KBM-7 (cell line): Measurements from ENCODE around the gene HOXC13.

Source experiments
- DNase-seq: peaks from one replicate; pipeline ENCODE4 v3.0.0-alpha.2; 2015
- in situ Hi-C: fragments of 300-500 bp; cut with MboI; formaldehyde crosslinking; loops from 2 replicates; pipeline ENCODE4 v1.14.3; 2020; ENCODE audit warnings: low sequenced_read_pairs, low pct_unique_long_range_greater_than_20kb, mixed read lengths

HOXC13 gene

DNA sequence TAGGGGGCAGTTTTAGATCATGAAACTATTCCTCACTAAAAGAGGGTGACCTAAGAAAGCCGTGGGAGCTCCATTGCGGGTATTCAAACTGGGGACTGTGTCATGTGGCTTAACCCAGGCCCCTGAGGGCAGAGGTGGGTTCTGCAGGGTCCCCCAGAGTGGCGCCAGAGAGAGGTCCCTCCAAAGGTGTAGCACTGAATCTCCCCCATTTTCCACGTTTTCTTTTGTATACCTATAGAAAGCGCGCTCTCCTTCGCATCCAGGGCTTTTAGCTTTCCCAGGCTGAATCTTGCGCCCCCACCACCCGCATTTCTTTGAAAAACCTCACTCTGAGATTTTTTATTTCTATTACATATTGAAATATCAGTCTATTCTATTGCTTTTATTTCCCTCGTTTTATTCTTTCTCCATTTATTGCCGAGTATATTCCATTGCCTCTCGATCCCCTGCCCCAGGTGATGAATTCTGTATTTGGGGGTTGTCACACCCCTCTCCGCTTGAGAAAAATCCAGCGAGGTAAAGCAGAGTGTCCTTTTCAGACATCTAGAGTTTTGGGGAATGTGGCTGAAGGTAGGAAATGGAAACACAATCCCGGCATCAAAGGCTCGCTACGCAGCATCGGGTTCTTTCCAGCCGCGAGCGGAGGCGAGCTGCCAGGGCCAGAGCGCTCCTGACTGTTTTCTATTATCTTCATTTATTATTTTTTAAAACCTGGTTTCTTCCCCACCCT lies 870 bp upstream of the HOXC13 start:
- no peak for DNase-seq
- in situ Hi-C loops = no loop called here

- DNase-seq = no peak
- in situ Hi-C loops = no loop called here
These were observed 794 bp downstream of the HOXC13 start for GRCh38 chr12:53939141-53940108.

GRCh38 chr12:53940443-53941014 lies 1.9 kb downstream of the HOXC13 start:
- in situ Hi-C loops = no loop called here
- DNase-seq = no peak

DNA sequence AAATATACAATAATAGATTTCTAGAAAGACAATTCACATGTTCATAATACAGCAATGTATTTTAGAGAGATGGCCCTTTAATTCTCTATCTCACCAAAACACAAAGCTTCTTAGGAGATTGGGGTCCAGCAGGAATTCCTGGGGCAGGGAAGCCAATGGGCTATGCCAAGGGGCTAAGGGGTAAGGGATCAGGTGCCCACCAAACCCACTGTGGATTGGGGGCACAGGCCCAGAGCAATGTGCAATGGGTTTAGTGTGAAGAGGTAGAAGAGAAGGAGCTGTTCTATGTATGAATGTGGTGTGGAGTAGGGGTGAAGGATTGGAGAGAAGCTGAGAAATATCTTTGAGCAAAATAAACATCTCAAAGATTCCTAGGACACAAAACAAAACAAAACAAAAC lies 2.6 kb downstream of the HOXC13 start:
- in situ Hi-C loops = no loop called here
- DNase-seq = no peak

DNA sequence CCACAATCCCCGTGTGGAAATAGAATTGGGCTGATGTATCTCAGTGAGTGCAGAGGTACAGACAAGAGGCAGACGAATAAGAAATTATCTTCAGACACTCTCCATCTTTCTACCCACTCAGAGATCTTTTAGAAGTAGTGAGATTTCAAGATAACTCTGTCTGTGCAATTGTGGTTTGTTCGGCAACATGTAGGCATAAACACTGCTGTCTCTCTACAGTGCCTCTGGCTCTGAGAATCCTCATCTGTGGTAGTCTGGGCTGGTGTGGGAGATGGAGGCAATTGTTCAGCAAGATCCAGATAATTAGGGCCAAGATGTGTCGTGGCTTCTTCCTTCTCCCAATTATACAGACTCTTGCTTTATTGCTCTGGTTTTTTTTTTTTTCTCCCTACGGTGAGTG lies 3.1 kb downstream of the HOXC13 start:
- in situ Hi-C loops = no loop called here

DNA sequence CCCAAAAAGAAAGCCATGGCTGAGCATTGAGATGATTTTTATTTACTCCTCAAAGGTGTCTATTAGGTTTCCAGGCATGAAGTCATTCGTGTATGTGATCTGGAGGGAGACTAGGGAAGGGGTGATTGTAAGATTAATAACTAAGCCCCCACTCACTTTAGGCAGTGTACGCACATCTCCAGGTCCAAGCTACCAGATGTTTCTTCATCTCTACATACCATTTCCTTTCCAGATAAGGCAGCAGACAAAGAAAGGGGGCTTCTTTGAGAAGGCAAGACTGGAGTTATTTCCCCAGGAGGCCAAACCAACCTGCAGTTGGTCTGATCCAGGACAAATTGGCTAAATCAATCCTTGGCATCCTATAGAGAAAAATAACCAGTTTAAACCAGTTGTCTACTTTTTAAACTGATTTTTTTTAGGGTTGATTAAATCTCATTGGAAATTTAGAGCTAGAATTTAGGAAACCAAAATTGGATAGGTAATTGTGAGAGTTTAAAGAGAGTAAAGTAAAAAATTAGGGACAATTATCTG lies 3.9 kb downstream of the HOXC13 start:
- no peak for DNase-seq
- in situ Hi-C loops = no loop called here

More for the DNA sequence above, 3.1 kb downstream of the HOXC13 start:
- no peak for DNase-seq

DNA sequence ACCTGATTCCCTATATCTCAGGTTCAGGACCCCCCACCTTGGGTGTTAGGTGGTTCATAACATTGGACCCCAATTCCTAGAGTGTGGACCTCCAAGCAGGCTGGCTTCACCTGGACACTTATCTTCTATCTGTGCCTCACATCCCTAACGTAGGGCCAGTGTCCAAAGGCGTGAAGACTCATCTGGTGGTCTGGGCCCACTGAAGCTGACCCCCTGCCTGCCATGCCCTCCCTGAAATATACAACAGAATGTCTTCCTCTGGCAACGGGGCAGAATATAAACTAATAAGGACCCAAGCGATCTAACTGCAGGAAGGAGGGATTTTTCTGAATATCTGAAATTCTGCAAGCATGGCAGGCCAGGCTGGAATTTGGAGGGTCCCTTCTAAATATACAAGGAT lies 5.6 kb downstream of the HOXC13 start:
- in situ Hi-C loops = no loop called here
- no peak for DNase-seq

GRCh38 chr12:53944907-53945847 lies 6.5 kb downstream of the HOXC13 start:
- in situ Hi-C loops = no loop called here

GRCh38 chr12:53947743-53948142 lies 9.1 kb downstream of the HOXC13 start:
- in situ Hi-C loops = no loop called here
- no peak for DNase-seq

More at GRCh38 chr12:53944907-53945847, 6.5 kb downstream of the HOXC13 start:
- no peak for DNase-seq

- peak; percentile 49 for DNase-seq
- in situ Hi-C loops = no loop called here
These were observed 10.3 kb downstream of the HOXC13 start for GRCh38 chr12:53948650-53949593.

DNA sequence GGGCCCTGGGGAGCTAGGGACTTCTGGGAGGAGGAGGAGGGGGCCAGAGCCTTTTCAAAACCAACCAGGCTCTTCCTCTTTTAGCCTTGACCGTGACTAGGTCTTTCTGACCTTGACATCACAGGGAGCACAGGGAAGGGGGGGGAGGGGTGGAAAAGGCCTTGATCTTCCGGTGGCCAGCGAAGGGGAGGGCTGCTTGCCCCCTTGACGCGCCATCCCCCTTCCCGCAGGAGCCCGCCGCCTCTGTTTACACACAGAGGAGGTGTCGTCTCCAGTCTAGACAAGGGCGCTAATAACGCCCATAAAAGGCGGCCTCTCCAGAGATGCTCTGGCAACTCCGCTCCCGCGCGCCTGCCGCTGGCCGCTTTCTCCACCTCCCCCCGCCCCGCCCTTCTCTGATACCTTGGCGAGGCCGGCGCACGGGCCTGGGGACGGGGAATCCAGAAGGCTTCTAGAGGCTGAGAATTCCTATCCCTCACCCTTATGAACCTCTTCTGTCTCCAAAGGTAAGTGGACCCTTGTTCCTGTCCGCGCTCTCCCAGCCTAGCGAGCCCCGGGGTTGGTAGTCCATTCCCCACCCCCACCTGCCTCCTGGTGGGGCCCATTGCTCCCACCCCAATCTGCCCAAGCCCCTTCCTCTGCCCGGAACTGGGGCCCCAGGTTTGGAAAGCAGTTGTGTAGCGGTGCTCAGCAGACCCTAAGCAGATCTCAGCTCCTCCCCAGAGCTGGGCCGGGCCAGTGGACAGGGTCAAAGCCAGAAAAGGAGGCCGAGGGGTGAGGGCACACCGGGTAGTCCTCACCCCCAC lies 11.2 kb downstream of the HOXC13 start:
- no peak for DNase-seq
- in situ Hi-C loops = no loop called here

GRCh38 chr12:53950437-53950773 lies 11.8 kb downstream of the HOXC13 start:
- in situ Hi-C loops = no loop called here
- DNase-seq = no peak

DNA sequence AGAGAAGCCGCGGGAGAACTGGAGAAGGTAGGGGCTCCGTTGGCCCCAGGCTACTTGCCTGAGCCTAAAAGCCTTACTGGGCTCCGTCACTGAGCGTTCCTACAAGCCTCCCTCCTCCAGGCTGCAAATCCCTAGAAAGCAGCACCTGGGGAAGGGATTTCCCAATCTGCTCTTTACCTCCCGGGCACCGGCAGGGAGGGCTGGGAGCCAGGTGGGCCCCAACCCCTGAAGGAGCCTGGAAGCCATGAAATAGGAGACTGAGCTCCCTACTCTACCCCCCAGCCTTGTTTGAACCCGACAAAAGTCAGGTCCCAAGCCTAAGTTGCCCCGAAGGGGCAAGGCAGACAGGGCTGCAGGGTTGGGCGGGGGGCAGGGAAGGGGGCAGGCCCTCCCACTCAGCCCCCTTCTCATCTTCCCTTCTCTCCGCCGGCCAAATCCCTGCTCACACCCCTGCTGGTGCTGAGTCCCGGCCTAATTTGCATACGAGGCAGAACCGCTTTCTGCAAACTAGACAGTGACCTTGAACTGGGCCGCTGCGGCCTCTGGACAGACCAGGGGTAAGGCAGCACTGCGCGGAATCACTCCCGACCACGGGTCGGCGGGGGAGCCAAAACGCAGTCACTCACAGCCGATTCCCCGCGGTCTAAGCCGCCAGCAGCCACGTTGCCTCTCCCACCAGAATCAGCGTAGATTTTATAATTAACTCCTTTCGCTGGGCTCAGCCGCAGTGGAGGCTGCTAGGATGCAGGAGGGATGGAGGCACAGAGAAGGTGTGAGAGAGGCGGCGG lies 12.4 kb downstream of the HOXC13 start:
- in situ Hi-C loops = no loop called here
- DNase-seq = no peak

DNA sequence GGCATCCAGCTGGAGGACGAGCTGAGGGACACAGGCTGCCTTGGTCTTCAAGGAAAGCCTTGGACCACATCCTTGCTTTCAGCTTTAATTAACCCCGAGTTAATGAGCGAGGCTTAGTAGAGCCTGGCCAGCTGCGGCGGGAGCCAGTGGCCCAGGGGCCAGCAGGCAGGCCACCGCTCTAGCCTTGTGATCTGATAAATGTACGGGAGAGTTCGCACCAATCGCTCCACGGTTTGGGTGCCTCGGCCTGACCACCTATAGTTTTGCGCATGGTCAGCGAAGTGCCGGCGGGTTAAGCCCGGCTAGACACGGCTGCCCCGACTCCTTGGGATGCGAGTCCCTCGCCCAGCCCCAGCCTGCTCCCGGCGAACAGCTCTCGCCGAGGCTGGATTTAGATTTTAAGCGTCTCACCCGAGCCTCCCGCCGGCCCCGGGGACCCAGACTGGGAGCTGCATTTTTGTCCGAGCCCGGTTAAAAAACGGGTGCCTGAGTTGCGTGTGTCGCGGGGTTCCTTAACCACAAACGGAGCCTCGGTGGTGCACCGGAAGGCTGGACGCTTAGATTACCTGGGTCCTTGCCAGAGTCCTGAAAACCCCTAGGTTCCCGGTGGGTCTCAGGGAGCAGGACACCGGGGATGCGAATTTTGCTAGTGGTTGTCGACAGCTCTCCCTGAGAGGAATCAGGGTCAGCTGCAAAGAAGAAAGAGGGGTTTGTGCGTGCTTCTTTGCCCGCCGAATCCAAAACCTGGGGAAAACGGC lies 13.1 kb downstream of the HOXC13 start:
- in situ Hi-C loops = no loop called here
- no peak for DNase-seq

- DNase-seq = no peak
These were observed 13.7 kb downstream of the HOXC13 start for GRCh38 chr12:53952335-53952694.

More at GRCh38 chr12:53952335-53952694, 13.7 kb downstream of the HOXC13 start:
- in situ Hi-C loops = no loop called here
